H1 (cell line): ENCODE results near the gene SHROOM4. TPM values are rescaled to one million over a fixed set of nuclear protein-coding genes. Genes with fewer than 3 reads are reported as not detected.

Experiments
- CHD7 ChIP-seq: fragments of 300-600 bp; sonication (generic); IDR thresholded peaks from 2 replicates; pipeline ENCODE4 v1.7.1; 2012; ENCODE audit warnings: low read length, moderate library complexity, mild to moderate bottlenecking, inconsistent platforms; ENCODE audit not compliant: insufficient replicate concordance
- HDAC6 ChIP-seq: IDR thresholded peaks from one replicate; pipeline ENCODE4 v1.7.1; 2012; ENCODE audit warnings: low read depth, mild to moderate bottlenecking, inconsistent platforms, low read length, moderate library complexity
- RFX5 ChIP-seq: IDR thresholded peaks from 2 replicates; pipeline ENCODE4 v1.6.1; 2011; ENCODE audit warnings: low read depth, low read length, improper control_type of control experiment, borderline replicate concordance
- polyA plus RNA-seq, 7 experiments: library from polyadenylated mRNA; depleted of rRNA in 3 of 7; stranded (reverse) in 5 of 7; unstranded in 2 of 7; fragments of >200 nt in 5 of 7; fragments of 200-250 nt in 2 of 7; gene quantifications; 1 replicate in 5 of 7; 2 replicates in 1 of 7; 4 replicates in 1 of 7; pipeline versions ENCODE4 v1.2.1 to v1.2.3, GENCODE V29; 2011 to 2013; ENCODE audit warnings: missing spikeins in 2 of 7, mixed read lengths in 2 of 7
- total RNA-seq: library from RNA; stranded (reverse); fragmentation: NEBNext Ultra II Directional; extraction: Animal tissue kit (Norgen Biotek cat#: 25700); gene quantifications from 2 replicates; pipeline ENCODE4 v1.2.1, GENCODE V29; 2021

SHROOM4 gene
- total and polyA plus RNA-seq, 2 of the 8 experiments (the other 6 are each of a cell fraction or from before 2014, with no cell fraction given): 1.6 to 5.6 TPM

GRCh38 chrX:50771382-50771781 is 42.6 kb downstream of the SHROOM4 start (continued):
- no peak for TF ChIP-seq CHD7
- no peak for TF ChIP-seq HDAC6
- no peak for TF ChIP-seq RFX5
- TF ChIP-seq, all 59 proteins: peak for 0
